Kidney (tissue), 14 donors: ENCODE data around the gene NTRK2. TPM values are rescaled to one million over a fixed set of nuclear protein-coding genes. Genes with fewer than 3 reads are reported as not detected.

ENCODE experiments used
- DNase-seq, 5 donors: peaks; one replicate each; pipeline ENCODE4 v3.0.0-alpha.2; 2013 to 2020
- FAIRE-seq: peaks from 2 replicates; lab custom pipeline; 2012; peaks lifted over from hg19 to GRCh38; lab: Jason Lieb, UNC
- H3K27ac ChIP-seq, 2 donors: one replicate each; pipeline ENCODE4 v1.7.0; 2013; ENCODE audit warnings: low read depth in 2 of 2, low read length in 2 of 2, inconsistent platforms in 1 of 2
- H3K27me3 ChIP-seq: one replicate; pipeline ENCODE4 v1.7.1; 2013; ENCODE audit warnings: low read length, inconsistent platforms; ENCODE audit not compliant: control insufficient read depth, insufficient read depth
- H3K36me3 ChIP-seq, 3 donors: one replicate each; pipeline versions ENCODE4 v1.7.0 to v1.7.1; 2013; ENCODE audit warnings: low read length in 3 of 3, control low read depth in 1 of 3, inconsistent platforms in 1 of 3; ENCODE audit not compliant: insufficient read depth in 3 of 3, control insufficient read depth in 2 of 3
- H3K4me1 ChIP-seq, 3 donors: one replicate each; pipeline versions ENCODE4 v1.7.0 to v1.7.1; 2013; ENCODE audit warnings: low read length in 3 of 3, inconsistent platforms in 1 of 3, low read depth in 1 of 3; ENCODE audit not compliant: control insufficient read depth in 2 of 3, insufficient read depth in 2 of 3
- H3K4me3 ChIP-seq, 3 donors: one replicate each; pipeline versions ENCODE4 v1.7.0 to v1.8.1; 2013; ENCODE audit warnings: low read length in 3 of 3, control low read depth in 1 of 3, inconsistent platforms in 1 of 3
- H3K9ac ChIP-seq, 3 donors: one replicate each; pipeline versions ENCODE4 v1.7.0 to v1.7.1; 2013; ENCODE audit warnings: low read length in 3 of 3, control low read depth in 1 of 3, inconsistent platforms in 1 of 3
- H3K9me3 ChIP-seq, 3 donors: one replicate each; pipeline versions ENCODE4 v1.7.0 to v1.7.1; 2013; ENCODE audit warnings: low read length in 3 of 3, control low read depth in 1 of 3, inconsistent platforms in 1 of 3; ENCODE audit not compliant: control insufficient read depth in 2 of 3, insufficient read depth in 1 of 3
- CTCF ChIP-seq: IDR thresholded peaks from 3 replicates; pipeline ENCODE4 v1.5.1; 2012; ENCODE audit warnings: mild to moderate bottlenecking, moderate library complexity, borderline replicate concordance; ENCODE audit not compliant: insufficient read depth; ENCODE audit errors: extremely low read depth
- intact Hi-C: fragments of 100-400 bp; cut with DNase I; formaldehyde crosslinking; loops from one replicate; pipeline ENCODE4 v1.11.1; 2022
- polyA plus RNA-seq: library from polyadenylated mRNA; stranded (reverse); fragments of 350-450 nt; fragmentation: Illumina TruSeq; extraction: RNeasy Lipid Tissue Mini Kit (QIAGEN cat#74804); gene quantifications from one replicate; pipeline ENCODE4 v1.2.3, GENCODE V29; 2014; ENCODE audit warnings: low read depth, low replicate concordance; ENCODE audit not compliant: insufficient read depth
- total RNA-seq: library from RNA; stranded (reverse); fragmentation: NEBNext Ultra II Directional; extraction: Animal tissue kit (Norgen Biotek cat#: 25700); gene quantifications from one replicate; pipeline ENCODE4 v1.2.1, GENCODE V29; 2021
- donor health status: control.
- donor health status: control.
- donor health status: control.
- donor health status: control.
- donor health status: control.
- donor health status: DM: yes; HTN: yes; CAD: no.
- donor health status: Normal renal cell carcinoma (clear cell type).

Gene NTRK2
- total and polyA plus RNA-seq, 2 donors from 2014 or later: 20.0 to 41.2 TPM

GRCh38 chr9:84925225-84925872 is 255.8 kb downstream of the NTRK2 start:
- no peak for FAIRE-seq

GRCh38 chr9:84926793-84927192 is 257.3 kb downstream of the NTRK2 start:
- no peak for TF ChIP-seq CTCF
- intact Hi-C loops: no loop called here
- no peaks in the 10 kb centered on the region for H3K9me3 ChIP-seq

More at GRCh38 chr9:84925225-84925872, 255.8 kb downstream of the NTRK2 start:
- H3K27ac ChIP-seq: no peak overlapping the region
- no peak for DNase-seq
- no peaks in the 10 kb centered on the region for H3K4me1 ChIP-seq
- intact Hi-C loops: no loop called here
- H3K27me3 ChIP-seq: no peaks in the 10 kb centered on the region
- no peak overlapping the region for H3K4me3 ChIP-seq
- no peak for TF ChIP-seq CTCF
- H3K9me3 ChIP-seq: no peaks in the 10 kb centered on the region
- no peaks in the 10 kb centered on the region for H3K36me3 ChIP-seq
- H3K9ac ChIP-seq: no peak overlapping the region

GRCh38 chr9:84928419-84928818 is 258.9 kb downstream of the NTRK2 start:
- DNase-seq (no peak), FAIRE-seq (no peak)
- H3K4me3 ChIP-seq: no peak overlapping the region
- no peaks in the 10 kb centered on the region for H3K9me3 ChIP-seq
- intact Hi-C loops: no loop called here
- no peaks in the 10 kb centered on the region for H3K36me3 ChIP-seq
- no peaks in the 10 kb centered on the region for H3K4me1 ChIP-seq
- TF ChIP-seq CTCF: no peak
- H3K27me3 ChIP-seq: no peaks in the 10 kb centered on the region
- H3K27ac ChIP-seq: no peak overlapping the region
- H3K9ac ChIP-seq: no peak overlapping the region

More at GRCh38 chr9:84926793-84927192, 257.3 kb downstream of the NTRK2 start:
- DNase-seq (no peak), FAIRE-seq (no peak)
- no peak overlapping the region for H3K4me3 ChIP-seq
- no peaks in the 10 kb centered on the region for H3K27me3 ChIP-seq
- H3K36me3 ChIP-seq: no peaks in the 10 kb centered on the region
- H3K9ac ChIP-seq: no peak overlapping the region
- no peaks in the 10 kb centered on the region for H3K4me1 ChIP-seq
- H3K27ac ChIP-seq: no peak overlapping the region
